A204.1 (cell line): ENCODE measurements around the gene PPP1R16B.

ENCODE experiments used
- FAIRE-seq: peaks from 2 replicates; lab custom pipeline; 2012; peaks lifted over from hg19 to GRCh38; lab: Jason Lieb, UNC

PPP1R16B gene

GRCh38 chr20:38805502-38805957 lies at the start of gene PPP1R16B:
Gene PPP1R16B (plus strand): TSS chr20:38805697. CDS start chr20:38835926, 30,229 bp downstream.
- no peak for FAIRE-seq

GRCh38 chr20:38757145-38757775 lies 48.2 kb upstream of the PPP1R16B start:
- no peak for FAIRE-seq

- no peak for FAIRE-seq
These were observed 46.4 kb upstream of the PPP1R16B start for GRCh38 chr20:38759106-38759505.

- FAIRE-seq: no peak
These were observed 44.5 kb upstream of the PPP1R16B start for GRCh38 chr20:38760978-38761377.

GRCh38 chr20:38762174-38762573 lies 43.3 kb upstream of the PPP1R16B start:
- FAIRE-seq: no peak

GRCh38 chr20:38763616-38764015 lies 41.9 kb upstream of the PPP1R16B start:
- no peak for FAIRE-seq

- FAIRE-seq: no peak
These were observed 40.8 kb upstream of the PPP1R16B start for GRCh38 chr20:38764567-38765318.

- FAIRE-seq: no peak
These were observed 39.4 kb upstream of the PPP1R16B start for GRCh38 chr20:38766071-38766470.

- no peak for FAIRE-seq
These were observed 35.9 kb upstream of the PPP1R16B start for GRCh38 chr20:38769376-38770295.

- FAIRE-seq: no peak
These were observed 35.0 kb upstream of the PPP1R16B start for GRCh38 chr20:38770546-38770945.

- FAIRE-seq: no peak
These were observed 34.5 kb upstream of the PPP1R16B start for GRCh38 chr20:38770970-38771369.

- FAIRE-seq: no peak
These were observed 33.9 kb upstream of the PPP1R16B start for GRCh38 chr20:38771621-38772020.

GRCh38 chr20:38774167-38774566 lies 31.3 kb upstream of the PPP1R16B start:
- no peak for FAIRE-seq

GRCh38 chr20:38776363-38776762 lies 29.1 kb upstream of the PPP1R16B start:
- FAIRE-seq: no peak

GRCh38 chr20:38779247-38780097 lies 26.0 kb upstream of the PPP1R16B start:
- FAIRE-seq: no peak

GRCh38 chr20:38782275-38782674 lies 23.2 kb upstream of the PPP1R16B start:
- no peak for FAIRE-seq

- FAIRE-seq: no peak
These were observed 17.6 kb upstream of the PPP1R16B start for GRCh38 chr20:38787870-38788269.

GRCh38 chr20:38789503-38790199 lies 15.8 kb upstream of the PPP1R16B start:
- FAIRE-seq: no peak

- no peak for FAIRE-seq
These were observed 15.1 kb upstream of the PPP1R16B start for GRCh38 chr20:38790200-38791053.

- FAIRE-seq: no peak
These were observed 14.2 kb upstream of the PPP1R16B start for GRCh38 chr20:38791291-38791690.
